HepG2 (cell line): ENCODE results near the gene KLHL21. TPM values are rescaled to one million over a fixed set of nuclear protein-coding genes. Genes with fewer than 3 reads are reported as not detected.

ENCODE experiments used
- CBX2 ChIP-seq, 2 experiments: fragments of 200-600 bp in 1 of 2; sonication (generic); formaldehyde crosslinking in 1 of 2; IDR thresholded peaks; 2 replicates each; pipeline versions ENCODE4 v1.7.0 to v1.8.1; 2018 to 2022; ENCODE audit warnings: low read depth in 2 of 2, low read length in 1 of 2, mild to moderate bottlenecking in 1 of 2, missing genetic modification reagents in 1 of 2
- CEBPG ChIP-seq: IDR thresholded peaks from 2 replicates; pipeline ENCODE4 v1.6.1; 2016
- CHCHD3 ChIP-seq: sonication (generic); formaldehyde crosslinking; IDR thresholded peaks from 2 replicates; pipeline ENCODE4 v1.8.0; 2022; ENCODE audit warnings: mild to moderate bottlenecking, missing genetic modification reagents, moderate library complexity
- HNRNPH1 ChIP-seq: fragments of 200-400 bp; formaldehyde crosslinking; optimal IDR thresholded peaks from 2 replicates; pipeline ENCODE3; 2017; ENCODE audit warnings: mild to moderate bottlenecking, low read depth, low read length
- ISL2 ChIP-seq: sonication (generic); formaldehyde crosslinking; IDR thresholded peaks from 2 replicates; pipeline ENCODE4 v1.5.0; 2020; ENCODE audit warnings: missing genetic modification reagents
- KDM6A ChIP-seq: IDR thresholded peaks from 2 replicates; pipeline ENCODE4 v1.6.1; 2016; ENCODE audit warnings: low read depth
- MAX ChIP-seq: IDR thresholded peaks from 2 replicates; pipeline ENCODE4 v1.6.1; 2012; ENCODE audit warnings: inconsistent platforms
- MED1 ChIP-seq: sonication (generic); formaldehyde crosslinking; IDR thresholded peaks from 2 replicates; pipeline ENCODE4 v1.4.0; 2020; ENCODE audit warnings: missing genetic modification reagents
- MLX ChIP-seq: IDR thresholded peaks from 2 replicates; pipeline ENCODE4 v1.6.1; 2016
- NFKB2 ChIP-seq: sonication (generic); formaldehyde crosslinking; IDR thresholded peaks from 2 replicates; pipeline ENCODE4 v1.4.0; 2020; ENCODE audit warnings: missing genetic modification reagents, borderline replicate concordance
- NRL ChIP-seq: sonication (generic); formaldehyde crosslinking; IDR thresholded peaks from 2 replicates; pipeline ENCODE4 v1.5.0; 2020; ENCODE audit warnings: missing genetic modification reagents, mild to moderate bottlenecking, moderate library complexity, borderline replicate concordance
- REL ChIP-seq: sonication (generic); formaldehyde crosslinking; conservative IDR thresholded peaks from 2 replicates; pipeline ENCODE4 v1.8.0; 2022; ENCODE audit warnings: mild to moderate bottlenecking, missing genetic modification reagents, moderate library complexity
- SMARCC2 ChIP-seq: fragments of 450-650 bp; IDR thresholded peaks from 2 replicates; pipeline ENCODE4 v1.6.1; 2017; ENCODE audit warnings: antibody characterized with exemption, mild to moderate bottlenecking
- STAG1 ChIP-seq: sonication (generic); formaldehyde crosslinking; IDR thresholded peaks from 2 replicates; pipeline ENCODE4 v1.4.0; 2020; ENCODE audit warnings: missing genetic modification reagents
- U2AF2 ChIP-seq: fragments of 200-400 bp; formaldehyde crosslinking; IDR thresholded peaks from 2 replicates; pipeline ENCODE4 v1.6.1; 2017; ENCODE audit warnings: low read depth, mild to moderate bottlenecking, low read length
- ZFYVE20 ChIP-seq: sonication (generic); formaldehyde crosslinking; IDR thresholded peaks from 2 replicates; pipeline ENCODE4 v1.8.0; 2023; ENCODE audit warnings: low read depth, mild to moderate bottlenecking, moderate library complexity, missing genetic modification reagents, borderline replicate concordance
- ZNF10 ChIP-seq: sonication (generic); formaldehyde crosslinking; IDR thresholded peaks from 2 replicates; pipeline ENCODE4 v1.4.0; 2020; ENCODE audit warnings: mild to moderate bottlenecking, low read depth, missing genetic modification reagents, borderline replicate concordance
- ZNF12 ChIP-seq: sonication (generic); formaldehyde crosslinking; IDR thresholded peaks from 2 replicates; pipeline ENCODE4 v1.5.0; 2020; ENCODE audit warnings: missing genetic modification reagents
- ZNF230 ChIP-seq: sonication (generic); formaldehyde crosslinking; IDR thresholded peaks from 2 replicates; pipeline ENCODE4 v1.4.0; 2020; ENCODE audit warnings: mild to moderate bottlenecking, missing genetic modification reagents
- ZNF232 ChIP-seq: sonication (generic); formaldehyde crosslinking; IDR thresholded peaks from 2 replicates; pipeline ENCODE4 v1.4.0; 2020; ENCODE audit warnings: missing genetic modification reagents, borderline replicate concordance
- ZNF333 ChIP-seq: sonication (generic); formaldehyde crosslinking; IDR thresholded peaks from 2 replicates; pipeline ENCODE4 v1.4.0; 2020; ENCODE audit warnings: mild to moderate bottlenecking, missing genetic modification reagents, borderline replicate concordance
- ZNF414 ChIP-seq: sonication (generic); formaldehyde crosslinking; IDR thresholded peaks from 2 replicates; pipeline ENCODE4 v1.5.0; 2020; ENCODE audit warnings: missing genetic modification reagents
- ZNF576 ChIP-seq: sonication (generic); formaldehyde crosslinking; IDR thresholded peaks from 2 replicates; pipeline ENCODE4 v1.4.0; 2020; ENCODE audit warnings: mild to moderate bottlenecking, missing genetic modification reagents
- ZNF619 ChIP-seq: sonication (generic); formaldehyde crosslinking; IDR thresholded peaks from 2 replicates; pipeline ENCODE4 v1.4.0; 2020; ENCODE audit warnings: mild to moderate bottlenecking, missing genetic modification reagents
- ZNF644 ChIP-seq: IDR thresholded peaks from 2 replicates; pipeline ENCODE4 v1.6.1; 2016; ENCODE audit warnings: low read depth
- polyA plus RNA-seq, 8 experiments: library from polyadenylated mRNA; depleted of rRNA in 3 of 8; stranded (reverse) in 7 of 8; unstranded in 1 of 8; fragments of >200 nt; fragmentation: Illumina TruSeq in 4 of 8; extraction: Trizol in 4 of 8; gene quantifications; 2 replicates each; pipeline versions ENCODE4 v1.2.1 to v1.2.3, GENCODE V29; 2011 to 2016; ENCODE audit warnings: low read depth in 4 of 8, missing spikeins in 1 of 8, mixed read lengths in 1 of 8; ENCODE audit not compliant: insufficient read depth in 1 of 8
- total RNA-seq, 5 experiments: library from RNA; depleted of rRNA; stranded (reverse); fragments of >200 nt; fragmentation: Illumina TruSeq; extraction: Trizol; gene quantifications; 2 replicates each; pipeline ENCODE4 v1.2.3, GENCODE V29; 2016; ENCODE audit warnings: low read depth in 1 of 5
- TF ChIP-seq, protein P1 (sequence below): sonication (generic); formaldehyde crosslinking; IDR thresholded peaks from 2 replicates; pipeline ENCODE4 v1.4.0; 2020; ENCODE audit warnings: missing genetic modification reagents, mild to moderate bottlenecking, borderline replicate concordance
- TF ChIP-seq, protein P2 (sequence below): sonication (generic); formaldehyde crosslinking; IDR thresholded peaks from 2 replicates; pipeline ENCODE4 v1.8.1; 2023; ENCODE audit warnings: mild to moderate bottlenecking, inconsistent platforms, moderate library complexity, missing genetic modification reagents, borderline replicate concordance

Gene KLHL21
- total and polyA plus RNA-seq, 2 of the 13 experiments (the other 11 are each of a cell fraction or from before 2014, with no cell fraction given) = 14.8 to 25.0 TPM

DNA sequence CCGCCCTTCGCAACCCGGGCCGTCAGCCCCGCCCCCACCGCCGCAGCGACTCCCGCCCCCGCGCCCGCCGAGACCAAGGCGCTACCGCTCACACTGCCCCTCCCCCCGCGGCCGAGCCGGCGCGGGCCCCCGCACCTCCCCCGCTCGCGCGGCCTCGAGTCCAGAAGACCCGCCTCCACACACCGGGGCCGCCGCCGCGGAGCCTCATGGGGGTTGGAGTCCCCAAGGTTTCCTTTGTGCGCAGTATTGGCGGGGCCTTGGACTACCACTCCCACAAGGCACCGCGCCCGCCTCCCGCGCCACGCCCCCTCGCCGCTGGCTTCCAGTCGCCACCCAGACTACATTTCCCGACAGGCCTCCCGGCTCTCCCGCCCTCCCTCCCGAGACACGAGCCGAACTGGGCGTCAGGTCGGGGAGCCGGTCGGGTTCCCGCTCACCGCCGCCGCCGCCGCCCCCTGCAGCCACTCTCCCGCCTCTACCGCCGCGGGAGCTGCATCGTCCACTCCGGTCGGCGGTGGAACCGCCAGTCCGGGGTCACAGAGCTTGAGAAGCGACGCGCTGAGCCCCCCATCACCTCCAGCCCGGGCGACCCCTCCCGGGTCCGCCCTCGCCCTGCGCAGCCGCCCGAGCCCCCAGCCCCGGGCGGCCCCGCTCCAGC lies 10.8 kb upstream of the KLHL21 start, which contains the start of gene PHF13 (continued):
- TF ChIP-seq ZNF232 (CRISPR knock-in tag) = no peak
- no peak for TF ChIP-seq ZNF12
- peak; percentile 36; the same call in 1 of the 2 replicates for TF ChIP-seq ZNF414 (CRISPR knock-in tag)
- no peak for TF ChIP-seq CEBPG
- TF ChIP-seq, protein P1, sequence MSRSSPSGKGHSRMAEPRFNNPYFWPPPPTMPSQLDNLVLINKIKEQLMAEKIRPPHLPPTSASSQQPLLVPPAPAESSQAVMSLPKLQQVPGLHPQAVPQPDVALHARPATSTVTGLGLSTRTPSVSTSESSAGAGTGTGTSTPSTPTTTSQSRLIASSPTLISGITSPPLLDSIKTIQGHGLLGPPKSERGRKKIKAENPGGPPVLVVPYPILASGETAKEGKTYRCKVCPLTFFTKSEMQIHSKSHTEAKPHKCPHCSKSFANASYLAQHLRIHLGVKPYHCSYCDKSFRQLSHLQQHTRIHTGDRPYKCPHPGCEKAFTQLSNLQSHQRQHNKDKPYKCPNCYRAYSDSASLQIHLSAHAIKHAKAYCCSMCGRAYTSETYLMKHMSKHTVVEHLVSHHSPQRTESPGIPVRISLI (CRISPR knock-in tag) = no peak
- TF ChIP-seq KDM6A (CRISPR knock-in tag) = no peak
- TF ChIP-seq HNRNPH1 = no peak
- TF ChIP-seq ZNF576 = no peak
- TF ChIP-seq SMARCC2 = no peak
- TF ChIP-seq STAG1 (CRISPR knock-in tag) = no peak
- TF ChIP-seq MAX = peak; percentile 30; the same call in 1 of the 2 replicates
- TF ChIP-seq NFKB2 = no peak
- no peak for TF ChIP-seq ZFYVE20
- no peak for TF ChIP-seq ZNF230 (CRISPR knock-in tag)
- no peak for TF ChIP-seq CHCHD3 (CRISPR knock-in tag)
- TF ChIP-seq ZNF333 (CRISPR knock-in tag) = no peak
- peak; percentile 52; the same call in 1 of the 2 replicates for TF ChIP-seq MED1 (CRISPR knock-in tag)
- TF ChIP-seq ISL2 (CRISPR knock-in tag) = peak; percentile 70
- peak; percentile 19; the same call in 1 of the 2 replicates for TF ChIP-seq MLX (CRISPR knock-in tag)
- TF ChIP-seq, protein P2, sequence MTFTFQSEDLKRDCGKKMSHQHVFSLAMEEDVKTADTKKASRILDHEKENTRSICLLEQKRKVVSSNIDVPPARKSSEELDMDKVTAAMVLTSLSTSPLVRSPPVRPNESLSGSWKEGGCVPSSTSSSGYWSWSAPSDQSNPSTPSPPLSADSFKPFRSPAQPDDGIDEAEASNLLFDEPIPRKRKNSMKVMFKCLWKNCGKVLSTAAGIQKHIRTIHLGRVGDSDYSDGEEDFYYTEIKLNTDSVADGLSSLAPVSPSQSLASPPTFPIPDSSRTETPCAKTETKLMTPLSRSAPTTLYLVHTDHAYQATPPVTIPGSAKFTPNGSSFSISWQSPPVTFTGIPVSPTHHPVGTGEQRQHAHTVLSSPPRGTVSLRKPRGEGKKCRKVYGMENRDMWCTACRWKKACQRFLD (CRISPR knock-in tag) = no peak
- TF ChIP-seq ZNF10 (CRISPR knock-in tag) = no peak
- no peak for TF ChIP-seq U2AF2
- TF ChIP-seq REL (CRISPR knock-in tag) = no peak
- TF ChIP-seq CBX2 (IDR thresholded peaks at IDR 0.05; ENCODE audit: low read depth, low read length) = no peak
- TF ChIP-seq CBX2 (CRISPR knock-in tag; IDR thresholded peaks at IDR 0.05; ENCODE audit: low read depth) = no peak
- TF ChIP-seq NRL (CRISPR knock-in tag) = no peak
- no peak for TF ChIP-seq ZNF644 (CRISPR knock-in tag)
- TF ChIP-seq ZNF619 = no peak
